SK-N-SH treated with all-trans-retinoic acid at 6 μM for 48 hours (cell line): Measurements from ENCODE around the gene CLK3.
"Not testable (repeated sequence)": the region's sequence is repeated elsewhere in the genome, so short reads cannot be mapped to it uniquely, and the experiment has no call there.

Source experiments
- ATAC-seq: fragments of 200-7000 bp; cut with Tn5 transposase; 3 replicates; pipeline ENCODE4 v1.9.1; 2020; ENCODE audit warnings: mild to moderate bottlenecking, moderate library complexity
- ARNTL ChIP-seq: fragments of 450-650 bp; formaldehyde crosslinking; IDR thresholded peaks from 2 replicates; pipeline ENCODE4 v1.5.0; 2020; ENCODE audit warnings: low read depth, mild to moderate bottlenecking, moderate library complexity, borderline replicate concordance
- BACH2 ChIP-seq: fragments of 250-450 bp; sonication (Bioruptor Pico); IDR thresholded peaks from 2 replicates; pipeline ENCODE4 v1.9.0; 2021; ENCODE audit warnings: mild to moderate bottlenecking, borderline replicate concordance
- CREB5 ChIP-seq: fragments of 250-450 bp; sonication (Bioruptor Pico); IDR thresholded peaks from 2 replicates; pipeline ENCODE4 v1.5.1; 2020; ENCODE audit warnings: low read depth, mild to moderate bottlenecking, moderate library complexity
- CSDC2 ChIP-seq: fragments of 250-450 bp; sonication (Bioruptor Pico); IDR thresholded peaks from 2 replicates; pipeline ENCODE4 v1.5.0; 2020; ENCODE audit warnings: mild to moderate bottlenecking, moderate library complexity
- CSRNP3 ChIP-seq: fragments of 250-450 bp; sonication (Bioruptor Pico); IDR thresholded peaks from 2 replicates; pipeline ENCODE4 v1.5.1; 2021; ENCODE audit warnings: mild to moderate bottlenecking, moderate library complexity
- ESRRG ChIP-seq: fragments of 250-450 bp; sonication (Bioruptor Pico); IDR thresholded peaks from 2 replicates; pipeline ENCODE4 v1.6.1; 2021; ENCODE audit warnings: mild to moderate bottlenecking
- GLIS3 ChIP-seq: fragments of 250-450 bp; sonication (Bioruptor Pico); IDR thresholded peaks from 2 replicates; pipeline ENCODE4 v1.5.0; 2020; ENCODE audit warnings: mild to moderate bottlenecking, moderate library complexity
- OSR1 ChIP-seq: fragments of 250-450 bp; sonication (Bioruptor Pico); IDR thresholded peaks from 2 replicates; pipeline ENCODE4 v1.8.0; 2022; ENCODE audit warnings: moderate library complexity, mild to moderate bottlenecking, inconsistent platforms
- POU6F1 ChIP-seq: fragments of 250-450 bp; sonication (Bioruptor Pico); IDR thresholded peaks from 2 replicates; pipeline ENCODE4 v1.8.0; 2021; ENCODE audit warnings: low read depth, mild to moderate bottlenecking, moderate library complexity, borderline replicate concordance
- PPARA ChIP-seq: fragments of 250-450 bp; sonication (Bioruptor Pico); IDR thresholded peaks from 2 replicates; pipeline ENCODE4 v1.5.0; 2020; ENCODE audit warnings: mild to moderate bottlenecking, borderline replicate concordance
- RARB ChIP-seq: fragments of 250-450 bp; sonication (Bioruptor Pico); IDR thresholded peaks from 2 replicates; pipeline ENCODE4 v1.8.0; 2021; ENCODE audit warnings: mild to moderate bottlenecking, moderate library complexity
- SNAI2 ChIP-seq: fragments of 250-450 bp; sonication (Bioruptor Pico); IDR thresholded peaks from 2 replicates; pipeline ENCODE4 v1.5.0; 2020; ENCODE audit warnings: mild to moderate bottlenecking, moderate library complexity
- TCF4 ChIP-seq: fragments of 250-450 bp; sonication (Bioruptor Pico); IDR thresholded peaks from 2 replicates; pipeline ENCODE4 v1.8.0; 2021; ENCODE audit warnings: mild to moderate bottlenecking, moderate library complexity, borderline replicate concordance
- TOX ChIP-seq: fragments of 250-450 bp; sonication (Bioruptor Pico); IDR thresholded peaks from 2 replicates; pipeline ENCODE4 v1.8.0; 2021; ENCODE audit warnings: mild to moderate bottlenecking, moderate library complexity, borderline replicate concordance
- ZC3H10 ChIP-seq: fragments of 250-450 bp; sonication (Bioruptor Pico); IDR thresholded peaks from 2 replicates; pipeline ENCODE4 v1.5.1; 2021; ENCODE audit warnings: mild to moderate bottlenecking, moderate library complexity
- ZFP3 ChIP-seq: fragments of 250-450 bp; sonication (Bioruptor Pico); IDR thresholded peaks from 2 replicates; pipeline ENCODE4 v1.5.0; 2020; ENCODE audit warnings: mild to moderate bottlenecking, moderate library complexity
- ZFP30 ChIP-seq: fragments of 450-650 bp; formaldehyde crosslinking; IDR thresholded peaks from 2 replicates; pipeline ENCODE4 v1.5.0; 2022; ENCODE audit warnings: mild to moderate bottlenecking, moderate library complexity
- ZNF565 ChIP-seq: fragments of 450-650 bp; formaldehyde crosslinking; conservative IDR thresholded peaks from 2 replicates; pipeline ENCODE4 v1.5.0; 2020; ENCODE audit warnings: low read depth, mild to moderate bottlenecking, moderate library complexity
- ZNF70 ChIP-seq: fragments of 450-650 bp; formaldehyde crosslinking; IDR thresholded peaks from 2 replicates; pipeline ENCODE4 v1.5.0; 2020; ENCODE audit warnings: mild to moderate bottlenecking, moderate library complexity
- ZNF8 ChIP-seq: fragments of 450-650 bp; formaldehyde crosslinking; IDR thresholded peaks from 2 replicates; pipeline ENCODE4 v1.5.0; 2020; ENCODE audit warnings: mild to moderate bottlenecking, moderate library complexity

The CLK3 gene

GRCh38 chr15:74626752-74627692 is 11.4 kb downstream of the CLK3 start:
- no peak for ATAC-seq
- TF ChIP-seq ZC3H10 (CRISPR knock-in tag) (no peak), ZNF70 (CRISPR knock-in tag) (no peak), GLIS3 (CRISPR knock-in tag) (no peak), CREB5 (CRISPR knock-in tag) (no peak), SNAI2 (CRISPR knock-in tag) (no peak), BACH2 (CRISPR knock-in tag) (no peak), POU6F1 (no peak), ESRRG (no peak), ZFP3 (CRISPR knock-in tag) (no peak), OSR1 (CRISPR knock-in tag) (no peak), PPARA (CRISPR knock-in tag) (no peak), CSRNP3 (CRISPR knock-in tag) (no peak), ZNF8 (CRISPR knock-in tag) (no peak)

GRCh38 chr15:74627766-74628165 is 12.1 kb downstream of the CLK3 start:
- TF ChIP-seq ZNF8 (CRISPR knock-in tag) = no peak
- TF ChIP-seq ZNF565 (CRISPR knock-in tag) = no peak
- TF ChIP-seq CSDC2 (CRISPR knock-in tag) = no peak
- TF ChIP-seq CSRNP3 (CRISPR knock-in tag) = no peak
- no peak for TF ChIP-seq POU6F1
- no peak for TF ChIP-seq RARB (CRISPR knock-in tag)
- ATAC-seq = no peak

GRCh38 chr15:74628199-74628598 is 12.6 kb downstream of the CLK3 start:
- no peak for ATAC-seq
- no peak for TF ChIP-seq RARB (CRISPR knock-in tag)
- TF ChIP-seq OSR1 (CRISPR knock-in tag) = no peak
- TF ChIP-seq ARNTL (CRISPR knock-in tag) = no peak
- TF ChIP-seq ZNF8 (CRISPR knock-in tag) = no peak
- TF ChIP-seq GLIS3 (CRISPR knock-in tag) = no peak

- TF ChIP-seq ESRRG = no peak
- TF ChIP-seq ZC3H10 (CRISPR knock-in tag) = no peak
- TF ChIP-seq ZFP3 (CRISPR knock-in tag) = no peak
- TF ChIP-seq TCF4 = no peak
- no peak for TF ChIP-seq PPARA (CRISPR knock-in tag)
- no peak for TF ChIP-seq CSRNP3 (CRISPR knock-in tag)
- TF ChIP-seq GLIS3 (CRISPR knock-in tag) = no peak
- no peak for TF ChIP-seq ZFP30 (CRISPR knock-in tag)
- no peak for TF ChIP-seq RARB (CRISPR knock-in tag)
- TF ChIP-seq POU6F1 = no peak
- TF ChIP-seq ZNF70 (CRISPR knock-in tag) = no peak
- TF ChIP-seq SNAI2 (CRISPR knock-in tag) = no peak
- TF ChIP-seq TOX = no peak
- no peak for TF ChIP-seq CREB5 (CRISPR knock-in tag)
- TF ChIP-seq, all 23 proteins: peak for 0
- ATAC-seq = no peak
Measured at GRCh38 chr15:74628949-74629348, 13.3 kb downstream of the CLK3 start.

GRCh38 chr15:74629696-74630095 is 14.1 kb downstream of the CLK3 start:
- ATAC-seq = not testable (repeated sequence)
